Glutamatergic neuron (in vitro differentiated cells): ENCODE results near the gene BAG3. TPM values are rescaled to one million over a fixed set of nuclear protein-coding genes. Genes with fewer than 3 reads are reported as not detected.

Experiments
- DNase-seq: peaks from one replicate; pipeline ENCODE4 v3.0.0; 2022
- H3K27ac Mint-ChIP-seq: one replicate; pipeline ENCODE4 v1.8.0; 2020; ENCODE audit warnings: mild to moderate bottlenecking, mixed read lengths, inconsistent platforms; ENCODE audit not compliant: unreplicated experiment
- H3K27me3 Mint-ChIP-seq: one replicate; pipeline ENCODE4 v1.8.0; 2020; ENCODE audit warnings: mild to moderate bottlenecking, moderate library complexity, mixed read lengths, inconsistent platforms; ENCODE audit not compliant: unreplicated experiment
- H3K36me3 Mint-ChIP-seq: one replicate; pipeline ENCODE4 v1.8.0; 2020; ENCODE audit warnings: mild to moderate bottlenecking, mixed read lengths, inconsistent platforms; ENCODE audit not compliant: unreplicated experiment
- H3K4me1 Mint-ChIP-seq: one replicate; pipeline ENCODE4 v1.8.0; 2020; ENCODE audit warnings: mild to moderate bottlenecking, low read depth, mixed read lengths, inconsistent platforms; ENCODE audit not compliant: unreplicated experiment
- H3K4me3 Mint-ChIP-seq: one replicate; pipeline ENCODE4 v1.8.0; 2020; ENCODE audit warnings: mild to moderate bottlenecking, mixed read lengths, inconsistent platforms; ENCODE audit not compliant: unreplicated experiment
- H3K9me3 Mint-ChIP-seq: one replicate; pipeline ENCODE4 v1.8.0; 2020; ENCODE audit warnings: mild to moderate bottlenecking, moderate library complexity, mixed read lengths, inconsistent platforms; ENCODE audit not compliant: unreplicated experiment
- total RNA-seq: library from RNA; stranded (reverse); fragmentation: NEBNext Ultra II Directional; extraction: Animal tissue kit (Norgen Biotek cat#: 25700); gene quantifications from one replicate; pipeline ENCODE4 v1.2.1, GENCODE V29; 2021; ENCODE audit not compliant: unreplicated experiment
- TF ChIP-seq, protein P1 (sequence below): fragments of 200-600 bp; sonication (generic); IDR thresholded peaks from one replicate; pipeline ENCODE4 v1.5.0; 2021; ENCODE audit not compliant: partially characterized antibody, unreplicated experiment

The BAG3 gene
- total RNA-seq, 1 donor from 2014 or later = 15.7 TPM

DNA sequence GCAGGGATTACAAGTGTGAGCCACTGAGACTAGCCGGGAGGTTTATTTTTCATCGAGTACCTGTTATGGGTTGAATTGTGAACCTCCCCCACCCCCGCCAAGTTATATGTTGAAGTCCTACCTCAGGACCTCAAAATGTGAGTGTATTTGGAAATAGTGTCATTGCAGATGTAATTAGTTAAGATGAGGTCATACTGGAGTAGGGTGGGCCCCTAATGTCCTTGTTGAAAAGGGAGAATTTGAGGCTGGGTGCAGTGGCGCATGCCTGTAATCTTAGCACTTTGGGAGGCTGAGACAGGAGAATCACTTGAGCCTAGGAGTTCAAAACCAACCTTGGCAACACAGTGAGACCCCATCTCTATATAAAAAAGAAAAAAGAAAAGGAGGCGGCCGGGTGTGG lies 10.8 kb upstream of the BAG3 start:
- H3K9me3 Mint-ChIP-seq = no peaks in the 10 kb centered on the region
- no peak for DNase-seq
- no peaks in the 10 kb centered on the region for H3K4me1 Mint-ChIP-seq
- TF ChIP-seq, protein P1, sequence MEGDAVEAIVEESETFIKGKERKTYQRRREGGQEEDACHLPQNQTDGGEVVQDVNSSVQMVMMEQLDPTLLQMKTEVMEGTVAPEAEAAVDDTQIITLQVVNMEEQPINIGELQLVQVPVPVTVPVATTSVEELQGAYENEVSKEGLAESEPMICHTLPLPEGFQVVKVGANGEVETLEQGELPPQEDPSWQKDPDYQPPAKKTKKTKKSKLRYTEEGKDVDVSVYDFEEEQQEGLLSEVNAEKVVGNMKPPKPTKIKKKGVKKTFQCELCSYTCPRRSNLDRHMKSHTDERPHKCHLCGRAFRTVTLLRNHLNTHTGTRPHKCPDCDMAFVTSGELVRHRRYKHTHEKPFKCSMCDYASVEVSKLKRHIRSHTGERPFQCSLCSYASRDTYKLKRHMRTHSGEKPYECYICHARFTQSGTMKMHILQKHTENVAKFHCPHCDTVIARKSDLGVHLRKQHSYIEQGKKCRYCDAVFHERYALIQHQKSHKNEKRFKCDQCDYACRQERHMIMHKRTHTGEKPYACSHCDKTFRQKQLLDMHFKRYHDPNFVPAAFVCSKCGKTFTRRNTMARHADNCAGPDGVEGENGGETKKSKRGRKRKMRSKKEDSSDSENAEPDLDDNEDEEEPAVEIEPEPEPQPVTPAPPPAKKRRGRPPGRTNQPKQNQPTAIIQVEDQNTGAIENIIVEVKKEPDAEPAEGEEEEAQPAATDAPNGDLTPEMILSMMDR = no peak
- H3K4me3 Mint-ChIP-seq = no peak overlapping the region
- H3K36me3 Mint-ChIP-seq = no peaks in the 10 kb centered on the region
- H3K27ac Mint-ChIP-seq = no peak overlapping the region
- no peaks in the 10 kb centered on the region for H3K27me3 Mint-ChIP-seq

DNA sequence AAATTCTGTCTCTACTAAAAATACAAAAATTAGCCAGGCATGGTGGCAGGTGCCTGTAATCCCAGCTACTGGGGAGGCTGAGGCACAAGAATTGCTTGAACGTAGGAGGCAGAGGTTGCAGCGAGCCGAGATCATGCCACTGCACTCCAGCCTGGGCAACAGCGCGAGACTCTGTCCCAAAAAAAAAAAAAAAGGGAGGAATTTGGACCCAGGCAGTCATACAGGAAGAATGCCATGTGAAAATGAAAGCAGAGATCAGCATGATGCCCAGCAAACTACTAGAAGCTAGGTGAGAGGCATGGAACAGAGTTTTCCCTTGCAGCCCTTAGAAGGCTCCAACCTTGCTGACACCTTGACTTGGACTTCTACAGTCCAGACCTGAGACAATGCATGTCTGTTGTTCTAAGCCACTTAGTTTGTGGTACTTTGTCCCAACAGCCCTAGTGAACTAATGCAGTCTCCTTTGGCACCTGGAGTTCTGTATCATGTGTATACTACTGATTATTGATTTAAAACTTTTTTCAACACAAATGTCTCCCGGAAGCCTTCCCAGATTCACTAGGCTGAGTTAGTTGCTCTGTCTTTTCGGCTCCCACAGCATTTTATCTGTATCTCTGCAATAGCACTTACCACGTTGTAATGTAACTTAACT lies 10.2 kb upstream of the BAG3 start:
- Mint-ChIP-seq H3K27ac (no peak overlapping the region), H3K9me3 (no peaks in the 10 kb centered on the region), H3K36me3 (peaks cover 3% of the 10 kb centered on the region), H3K4me1 (no peaks in the 10 kb centered on the region), H3K4me3 (no peak overlapping the region), H3K27me3 (no peaks in the 10 kb centered on the region)
- TF ChIP-seq, protein P1 = no peak
- no peak for DNase-seq

DNA sequence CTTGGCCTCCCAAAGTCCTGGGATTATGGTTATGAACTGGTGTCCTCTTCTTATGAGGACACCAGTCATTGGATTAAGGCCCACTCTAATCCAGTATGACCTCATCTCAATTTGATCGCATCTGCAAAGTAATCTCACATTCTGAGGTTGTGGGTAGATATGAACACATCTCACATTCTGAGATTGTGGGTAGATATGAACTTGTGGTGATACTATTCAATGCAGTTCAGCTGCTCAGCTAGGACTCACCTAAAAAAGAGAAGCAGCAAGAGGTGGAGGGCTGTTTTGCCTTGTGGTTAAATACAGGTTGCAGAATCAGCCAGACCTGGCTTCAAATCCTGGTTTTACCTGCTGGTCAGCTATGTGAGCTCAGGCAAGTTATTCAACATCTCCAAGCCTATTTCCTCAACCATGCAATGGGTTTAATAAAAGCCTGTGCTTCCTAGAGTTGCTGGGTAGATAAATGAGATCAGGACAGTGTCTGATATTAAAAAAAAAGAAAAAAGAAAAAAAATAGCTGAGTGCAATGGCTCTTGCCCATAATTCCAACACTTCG lies 8.5 kb upstream of the BAG3 start:
- H3K36me3 Mint-ChIP-seq = peaks cover 9% of the 10 kb centered on the region
- no peak overlapping the region for H3K27ac Mint-ChIP-seq
- H3K4me3 Mint-ChIP-seq = no peak overlapping the region
- no peaks in the 10 kb centered on the region for H3K27me3 Mint-ChIP-seq
- TF ChIP-seq, protein P1 = no peak
- no peak for DNase-seq
- H3K4me1 Mint-ChIP-seq = no peaks in the 10 kb centered on the region
- H3K9me3 Mint-ChIP-seq = peaks cover 2% of the 10 kb centered on the region

DNA sequence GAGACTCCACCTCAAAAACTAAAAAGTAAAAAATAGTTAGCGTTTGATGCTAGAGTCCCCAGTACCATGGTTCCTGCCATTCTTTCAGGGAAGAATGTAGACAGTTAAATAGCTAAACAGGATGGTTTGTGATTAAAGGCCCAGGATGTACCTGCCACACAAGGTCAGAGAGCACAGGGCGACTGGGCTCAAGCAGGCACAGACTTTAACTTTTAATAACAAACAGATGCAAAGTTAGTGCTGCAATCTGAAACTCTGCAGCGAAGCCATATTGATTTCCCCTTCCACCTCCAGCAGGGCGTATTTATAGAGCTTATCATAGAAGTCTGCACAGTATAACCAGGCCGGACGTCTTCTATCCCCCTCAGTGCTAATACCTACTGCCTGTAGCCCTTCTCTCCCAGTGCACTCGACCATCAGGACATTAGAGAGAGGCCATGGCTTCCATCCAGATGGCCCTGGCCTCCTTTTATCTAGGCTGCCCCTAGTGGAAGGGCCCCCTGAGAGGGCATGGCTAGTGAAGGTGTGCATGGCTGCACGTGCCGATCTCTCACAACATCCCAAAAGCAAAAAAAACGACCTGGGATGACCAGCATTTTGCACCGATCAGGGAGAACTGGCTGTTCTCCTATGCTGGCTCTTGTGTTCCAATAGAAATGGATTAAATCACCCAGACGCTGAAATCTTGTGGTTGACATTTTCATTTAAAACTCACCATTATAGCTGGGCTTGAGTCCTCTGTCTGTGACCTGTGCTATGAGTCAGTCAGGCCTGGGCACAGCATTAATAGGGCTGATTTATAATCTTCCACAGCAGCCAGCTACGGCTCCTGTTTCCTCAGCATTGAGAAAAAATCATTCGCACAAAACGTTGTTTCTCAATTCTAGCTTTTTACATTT lies 7.6 kb upstream of the BAG3 start:
- Mint-ChIP-seq H3K4me3 (no peak overlapping the region), H3K27ac (no peak overlapping the region), H3K9me3 (peaks cover 2% of the 10 kb centered on the region), H3K27me3 (no peaks in the 10 kb centered on the region), H3K36me3 (peaks cover 9% of the 10 kb centered on the region), H3K4me1 (no peaks in the 10 kb centered on the region)
- TF ChIP-seq, protein P1 = no peak
- DNase-seq = no peak
